DMS 273 treated with DMSO at 0.1 percent for 48 hours (cell line): ENCODE measurements around the gene PROP1.
"Not testable (repeated sequence)": the region's sequence is repeated elsewhere in the genome, so short reads cannot be mapped to it uniquely, and the experiment has no call there.

Experiments
- DNase-seq: peaks from one replicate; lab custom pipeline; 2025; lab: John Stamatoyannopoulos, UW

The PROP1 gene

GRCh38 chr5:177945145-177945544 is 50.9 kb downstream of the PROP1 start:
- DNase-seq: not testable (repeated sequence)

- not testable (repeated sequence) for DNase-seq
Measured at GRCh38 chr5:177943805-177944736, 52.0 kb downstream of the PROP1 start.

GRCh38 chr5:177942896-177943295 is 53.1 kb downstream of the PROP1 start:
- not testable (repeated sequence) for DNase-seq
